Measurements from ENCODE around the gene CCNDBP1. TPM values are rescaled to one million over a fixed set of nuclear protein-coding genes. Genes with fewer than 3 reads are reported as not detected.

Gene CCNDBP1
- total and polyA plus RNA-seq, 2 of the 8 experiments (the other 6 are each of a cell fraction or from before 2014, with no cell fraction given): 23.4 to 29.0 TPM

- Histone ChIP-seq H2BK20ac (ENCODE audit: low read length) (no peak overlapping the region), H3K23ac (ENCODE audit: insufficient read length) (no peak overlapping the region), H3K36me3 (ENCODE audit: control insufficient read depth in 2 of 4, insufficient read depth in 4 of 4, low read length in 3 of 4) (no peaks in the 10 kb centered on the region), H3K27ac (ENCODE audit: low read depth, low read length) (no peak overlapping the region), H3K4me1 (replicated peaks in 1 of 4; ENCODE audit: control insufficient read depth in 3 of 4, insufficient read depth in 4 of 4, low read length in 3 of 4) (no peaks in the 10 kb centered on the region), H3K9me3 (ENCODE audit: insufficient read depth in 2 of 2, low read depth in 1 of 2, low read length in 1 of 2) (no peaks in the 10 kb centered on the region), H3K27me3 (replicated peaks in 1 of 4; ENCODE audit: control insufficient read depth in 3 of 4, extremely low read depth in 1 of 4, insufficient read depth in 3 of 4, low read length in 3 of 4) (no peaks in the 10 kb centered on the region), H3K9ac (replicated peaks in 1 of 4; ENCODE audit: extremely low read depth in 1 of 4, low read depth in 3 of 4, low read length in 3 of 4) (no peak overlapping the region), H3K23me2 (ENCODE audit: low read depth, low read length) (no peaks in the 10 kb centered on the region), H4K91ac (replicated peaks; ENCODE audit: insufficient read length, low read length) (no peak overlapping the region), H2BK120ac (replicated peaks; ENCODE audit: low read depth, low read length) (no peak overlapping the region), H2BK5ac (ENCODE audit: low read depth, low read length) (no peak overlapping the region), H2AFZ (ENCODE audit: low read length) (no peak overlapping the region), H3K18ac (ENCODE audit: extremely low read depth, low read length) (no peak overlapping the region), H3K4me2 (ENCODE audit: insufficient read depth in 1 of 2, low read depth in 2 of 2, low read length in 2 of 2) (no peak overlapping the region), H4K8ac (ENCODE audit: extremely low read depth, insufficient read depth, low read length) (no peak overlapping the region), H2BK15ac (ENCODE audit: low read length) (no peak overlapping the region), H3K79me2 (ENCODE audit: control insufficient read depth in 1 of 2, insufficient read depth in 2 of 2, low read length in 2 of 2) (no peaks in the 10 kb centered on the region), H3K14ac (ENCODE audit: insufficient read length) (no peak overlapping the region), H3K56ac (replicated peaks; ENCODE audit: insufficient read length, low read depth, low read length) (no peak overlapping the region), H2BK12ac (ENCODE audit: low read depth, low read length) (no peak overlapping the region), H4K5ac (ENCODE audit: insufficient read length, low read depth, low read length) (no peak overlapping the region), H3K4ac (replicated peaks; ENCODE audit: insufficient read length, low read depth, low read length) (no peak overlapping the region), H4K20me1 (replicated peaks in 1 of 2; ENCODE audit: control insufficient read depth in 1 of 2, insufficient read depth in 2 of 2, low read length in 2 of 2) (no peaks in the 10 kb centered on the region), H2AK5ac (ENCODE audit: low read depth, low read length) (no peak overlapping the region), H3K4me3 (ENCODE audit: extremely low read depth in 1 of 4, insufficient read depth in 2 of 4, low read depth in 3 of 4, low read length in 4 of 4) (no peak overlapping the region), H3K79me1 (ENCODE audit: low read depth, low read length) (no peaks in the 10 kb centered on the region)
- DNase-seq (ENCODE audit: low read depth in 1 of 2, low spot score in 2 of 2) (no peak), FAIRE-seq (no peak)
- CTCF ChIA-PET (ENCODE audit: partially characterized antibody): no interaction called here
- POLR2A ChIA-PET (ENCODE audit: partially characterized antibody): no interaction called here
- TF ChIP-seq E2F6 (IDR thresholded peaks at IDR 0.05) (no peak), KDM5A (IDR thresholded peaks at IDR 0.05; ENCODE audit: low read length) (no peak), BCL11A (IDR thresholded peaks at IDR 0.05; ENCODE audit: low read depth in 2 of 2, low read length in 2 of 2) (no peak), SP2 (IDR thresholded peaks at IDR 0.05; ENCODE audit: low read length) (no peak), CEBPB (IDR thresholded peaks at IDR 0.05; ENCODE audit: low read depth, low read length) (no peak), PHF8 (conservative IDR thresholded peaks at IDR 0.05; ENCODE audit: low read depth, low read length) (no peak), KDM4A (IDR thresholded peaks at IDR 0.05; ENCODE audit: low read depth, low read length, severe bottlenecking) (no peak), ATF2 (IDR thresholded peaks at IDR 0.05; ENCODE audit: low read length) (no peak), NANOG (IDR thresholded peaks at IDR 0.05; ENCODE audit: insufficient read depth, low read depth, low read length, poor library complexity, severe bottlenecking) (no peak), POLR2AphosphoS5 (IDR thresholded peaks at IDR 0.05; ENCODE audit: low read depth, low read length) (no peak)
These were observed 40.7 kb upstream of the CCNDBP1 start for GRCh38 chr15:43144512-43144911.

All from H1 (cell line).